Upper lobe of left lung (tissue), 6 donors: Measurements from ENCODE around the gene TMEM44. TPM values are rescaled to one million over a fixed set of nuclear protein-coding genes. Genes with fewer than 3 reads are reported as not detected.

ENCODE experiments used
- ATAC-seq, 2 donors: fragments of 200-7000 bp; cut with Tn5 transposase; one replicate each; pipeline ENCODE4 v1.9.1; 2022; ENCODE audit warnings: mild to moderate bottlenecking in 2 of 2, moderate library complexity in 2 of 2; ENCODE audit not compliant: low FRiP score in 2 of 2
- DNase-seq, 2 donors: peaks; one replicate each; pipeline ENCODE4 v3.0.0-alpha.2; 2019 to 2020
- H3K27ac ChIP-seq, 4 donors: fragments of 200-600 bp; sonication (generic); one replicate each; pipeline ENCODE4 v1.5.1; 2016 to 2019
- H3K27me3 ChIP-seq, 4 donors: fragments of 200-600 bp; sonication (generic); one replicate each; pipeline ENCODE4 v1.5.1; 2017 to 2019
- H3K36me3 ChIP-seq, 4 donors: fragments of 200-600 bp; sonication (generic); one replicate each; pipeline ENCODE4 v1.5.1; 2016 to 2019
- H3K4me1 ChIP-seq, 4 donors: fragments of 200-600 bp; sonication (generic); one replicate each; pipeline ENCODE4 v1.5.1; 2018 to 2019
- H3K4me3 ChIP-seq, 4 donors: fragments of 200-600 bp; sonication (generic); one replicate each; pipeline ENCODE4 v1.5.1; 2017 to 2019; ENCODE audit warnings: mild to moderate bottlenecking in 2 of 4, moderate library complexity in 1 of 4
- H3K9me3 ChIP-seq, 4 donors: fragments of 200-600 bp; sonication (generic); one replicate each; pipeline ENCODE4 v1.5.1; 2018 to 2019
- EP300 ChIP-seq, 4 donors: sonication (generic); formaldehyde crosslinking; IDR thresholded peaks; one replicate each; pipeline ENCODE4 v1.5.1; 2017; ENCODE audit warnings: antibody characterized with exemption in 4 of 4, control low read depth in 2 of 4
- POLR2A ChIP-seq, 4 donors: fragments of 450-650 bp; IDR thresholded peaks; one replicate each; pipeline ENCODE4 v1.5.1; 2016 to 2017; ENCODE audit warnings: antibody characterized with exemption in 4 of 4, mild to moderate bottlenecking in 2 of 4
- POLR2AphosphoS5 ChIP-seq, 2 donors: sonication (generic); formaldehyde crosslinking; IDR thresholded peaks; one replicate each; pipeline ENCODE4 v1.5.1; 2017; ENCODE audit warnings: antibody characterized with exemption in 2 of 2
- WGBS, 2 donors: methylation state at CpG; one replicate each; pipeline ENCODE4 v1.1.5; 2017 to 2018; 5-methylcytosine and 5-hydroxymethylcytosine counted together
- total RNA-seq, 6 donors: library from RNA; depleted of rRNA in 4 of 6; stranded (reverse); fragments of >200 nt in 4 of 6; gene quantifications; one replicate each; pipeline versions ENCODE4 v1.1.0 to v1.2.1, GENCODE V29; 2016 to 2021
- TF ChIP-seq, protein P1 (sequence below), 6 experiments: fragments of 450-650 bp in 4 of 6; fragments of 200-600 bp in 2 of 6; sonication (generic) in 2 of 6; IDR thresholded peaks; one replicate each; pipeline ENCODE4 v1.5.1; 2016 to 2019; ENCODE audit warnings: antibody characterized with exemption in 6 of 6
- donor health status: DM: no; HTN: no; CAD: no; lungs with moderate emphysema.
- donor health status: DM: no; HTN: yes; CAD: no; lungs with severe emphysema.

Gene TMEM44
- total RNA-seq, 6 donors from 2014 or later, result 12.9 to 39.3 (median 22.1) TPM

DNA sequence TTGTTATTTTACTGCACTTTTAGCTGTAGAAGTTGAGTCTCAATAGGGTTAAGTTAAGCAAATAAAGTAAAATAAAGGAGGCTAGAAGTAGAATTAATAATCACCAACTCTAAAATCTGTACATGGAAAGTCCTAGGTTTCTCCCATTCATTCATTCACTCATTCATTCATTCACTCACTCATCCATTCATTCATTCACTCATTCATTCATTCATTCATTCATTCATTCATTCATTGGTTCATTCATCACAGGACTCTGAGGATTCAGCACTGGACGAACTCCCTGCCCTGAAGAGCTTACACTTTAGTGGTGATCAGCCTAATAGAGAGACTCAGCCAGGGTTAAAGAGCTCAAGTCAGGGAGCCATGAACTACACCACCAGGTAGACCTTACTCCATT lies 43.3 kb upstream of the TMEM44 start:
- no peak overlapping the region for H3K27ac ChIP-seq
- H3K4me3 ChIP-seq, result no peak overlapping the region
- H3K4me1 ChIP-seq, result peaks cover 0 to 6% (median 5%) of the 10 kb centered on the region in 4 donors
- TF ChIP-seq POLR2A (IDR thresholded peaks at IDR 0.05), result no peak
- TF ChIP-seq, protein P1, sequence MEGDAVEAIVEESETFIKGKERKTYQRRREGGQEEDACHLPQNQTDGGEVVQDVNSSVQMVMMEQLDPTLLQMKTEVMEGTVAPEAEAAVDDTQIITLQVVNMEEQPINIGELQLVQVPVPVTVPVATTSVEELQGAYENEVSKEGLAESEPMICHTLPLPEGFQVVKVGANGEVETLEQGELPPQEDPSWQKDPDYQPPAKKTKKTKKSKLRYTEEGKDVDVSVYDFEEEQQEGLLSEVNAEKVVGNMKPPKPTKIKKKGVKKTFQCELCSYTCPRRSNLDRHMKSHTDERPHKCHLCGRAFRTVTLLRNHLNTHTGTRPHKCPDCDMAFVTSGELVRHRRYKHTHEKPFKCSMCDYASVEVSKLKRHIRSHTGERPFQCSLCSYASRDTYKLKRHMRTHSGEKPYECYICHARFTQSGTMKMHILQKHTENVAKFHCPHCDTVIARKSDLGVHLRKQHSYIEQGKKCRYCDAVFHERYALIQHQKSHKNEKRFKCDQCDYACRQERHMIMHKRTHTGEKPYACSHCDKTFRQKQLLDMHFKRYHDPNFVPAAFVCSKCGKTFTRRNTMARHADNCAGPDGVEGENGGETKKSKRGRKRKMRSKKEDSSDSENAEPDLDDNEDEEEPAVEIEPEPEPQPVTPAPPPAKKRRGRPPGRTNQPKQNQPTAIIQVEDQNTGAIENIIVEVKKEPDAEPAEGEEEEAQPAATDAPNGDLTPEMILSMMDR (IDR thresholded peaks at IDR 0.05), result no peak
- no peak for TF ChIP-seq EP300 (IDR thresholded peaks at IDR 0.05)
- TF ChIP-seq POLR2AphosphoS5 (IDR thresholded peaks at IDR 0.05), result no peak
- no peak for ATAC-seq
- WGBS, 2 donors, result 89 to 100% methylated on average over 1 of the region's 1 CpG
- no peaks in the 10 kb centered on the region for H3K27me3 ChIP-seq
- no peak for DNase-seq
- no peaks in the 10 kb centered on the region for H3K9me3 ChIP-seq
- H3K36me3 ChIP-seq, result no peaks in the 10 kb centered on the region

DNA sequence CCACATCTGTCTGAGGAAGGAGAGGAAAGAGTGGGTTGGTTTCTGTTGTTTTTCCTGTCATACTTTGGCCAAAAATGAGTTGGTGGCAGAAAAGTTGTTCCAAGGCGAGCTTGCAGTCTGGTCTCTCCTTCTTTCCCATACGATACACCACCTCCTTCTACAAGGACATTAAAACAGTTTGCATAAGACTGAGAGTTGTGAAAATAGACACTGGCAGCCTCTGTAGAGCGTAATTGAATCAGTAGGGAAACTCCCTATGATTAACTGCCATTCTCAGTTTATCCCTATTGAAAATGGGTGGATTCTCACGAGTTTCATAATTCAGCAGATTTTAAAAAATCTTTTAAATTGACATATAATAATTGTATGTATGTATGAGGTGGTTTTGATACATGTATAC lies 42.5 kb upstream of the TMEM44 start:
- TF ChIP-seq, protein P1 (IDR thresholded peaks at IDR 0.05), result no peak
- no peak for TF ChIP-seq POLR2A (IDR thresholded peaks at IDR 0.05)
- DNase-seq (no peak), ATAC-seq (no peak)
- no peaks in the 10 kb centered on the region for H3K9me3 ChIP-seq
- WGBS, 2 donors, result 54 to 65% methylated on average over 4 of the region's 4 CpGs
- H3K4me3 ChIP-seq, result no peak overlapping the region
- H3K4me1 ChIP-seq, result peaks cover 7 to 13% (median 13%) of the 10 kb centered on the region in 4 donors
- H3K27me3 ChIP-seq, result no peaks in the 10 kb centered on the region
- no peaks in the 10 kb centered on the region for H3K36me3 ChIP-seq
- H3K27ac ChIP-seq, result no peak overlapping the region

DNA sequence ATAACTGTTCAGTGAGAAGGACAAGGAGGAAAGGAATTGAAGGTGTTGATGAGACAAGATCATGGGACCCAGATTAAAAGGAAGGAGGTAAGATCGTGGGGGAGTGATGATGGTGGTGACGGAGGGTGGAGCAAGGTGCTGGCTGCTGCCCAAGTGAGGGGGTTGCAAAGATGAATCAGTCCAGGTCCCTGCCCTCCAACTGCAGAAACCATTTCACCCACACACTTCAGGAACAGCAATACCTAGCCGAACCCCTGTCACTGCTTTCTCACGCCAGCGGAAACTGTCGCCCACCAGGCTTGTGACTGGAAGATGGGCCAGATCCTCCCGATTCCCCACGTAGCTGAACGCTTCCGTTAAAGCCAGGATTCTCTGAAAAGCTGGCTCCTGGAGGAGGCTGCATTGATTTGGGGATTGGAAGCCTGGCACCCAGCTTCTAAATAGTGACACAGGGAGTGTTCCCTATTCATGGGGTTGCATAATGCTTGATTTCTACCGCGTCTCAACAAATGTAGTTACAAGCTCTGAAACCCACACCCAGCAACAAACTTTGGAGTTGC lies 41.9 kb upstream of the TMEM44 start:
- DNase-seq (no peak), ATAC-seq (no peak)
- peaks cover 12 to 18% (median 17%) of the 10 kb centered on the region in 4 donors for H3K4me1 ChIP-seq
- H3K4me3 ChIP-seq, result no peak overlapping the region
- WGBS, 2 donors, result 50 to 65% methylated on average over 9 to 12 of the region's 12 CpGs
- TF ChIP-seq POLR2AphosphoS5 (IDR thresholded peaks at IDR 0.05), result no peak
- TF ChIP-seq, protein P1 (IDR thresholded peaks at IDR 0.05), result no peak
- TF ChIP-seq POLR2A (IDR thresholded peaks at IDR 0.05), result no peak
- no peaks in the 10 kb centered on the region for H3K9me3 ChIP-seq
- no peak overlapping the region for H3K27ac ChIP-seq
- H3K27me3 ChIP-seq, result no peaks in the 10 kb centered on the region
- H3K36me3 ChIP-seq, result no peaks in the 10 kb centered on the region

DNA sequence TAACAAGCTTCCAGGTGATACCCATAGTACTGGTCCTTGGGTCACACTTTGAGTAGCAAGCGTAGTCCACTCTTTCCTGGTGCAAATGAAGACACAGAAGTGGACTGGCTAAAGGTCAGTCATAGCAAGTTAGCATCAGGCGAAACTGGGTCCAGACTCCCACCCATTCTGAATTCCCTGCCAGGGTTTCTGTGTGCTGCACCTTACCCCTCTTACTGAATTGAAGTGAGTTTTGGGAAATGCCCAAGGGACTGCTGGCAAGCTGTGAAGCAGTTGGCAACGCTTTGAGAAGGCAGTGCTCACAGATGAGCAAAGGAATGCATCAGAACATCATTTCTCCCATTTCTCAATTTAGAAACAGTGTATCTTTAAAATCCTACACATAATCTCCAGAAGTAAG lies 40.5 kb upstream of the TMEM44 start:
- Histone ChIP-seq H3K27me3 (no peaks in the 10 kb centered on the region), H3K9me3 (no peaks in the 10 kb centered on the region), H3K4me1 (peaks cover 12 to 20% (median 17%) of the 10 kb centered on the region in 4 donors), H3K4me3 (no peak overlapping the region), H3K27ac (no peak overlapping the region), H3K36me3 (peaks cover 0 to 12% (median 0%) of the 10 kb centered on the region in 4 donors)
- ATAC-seq, result no peak
- TF ChIP-seq POLR2AphosphoS5 (IDR thresholded peaks at IDR 0.05) (no peak), POLR2A (IDR thresholded peaks at IDR 0.05) (no peak), EP300 (IDR thresholded peaks at IDR 0.05) (no peak)
- TF ChIP-seq, protein P1 (IDR thresholded peaks at IDR 0.05), result no peak
- DNase-seq, result no peak
- 85 to 90% methylated on average over 3 of the region's 3 CpGs for WGBS, 2 donors

DNA sequence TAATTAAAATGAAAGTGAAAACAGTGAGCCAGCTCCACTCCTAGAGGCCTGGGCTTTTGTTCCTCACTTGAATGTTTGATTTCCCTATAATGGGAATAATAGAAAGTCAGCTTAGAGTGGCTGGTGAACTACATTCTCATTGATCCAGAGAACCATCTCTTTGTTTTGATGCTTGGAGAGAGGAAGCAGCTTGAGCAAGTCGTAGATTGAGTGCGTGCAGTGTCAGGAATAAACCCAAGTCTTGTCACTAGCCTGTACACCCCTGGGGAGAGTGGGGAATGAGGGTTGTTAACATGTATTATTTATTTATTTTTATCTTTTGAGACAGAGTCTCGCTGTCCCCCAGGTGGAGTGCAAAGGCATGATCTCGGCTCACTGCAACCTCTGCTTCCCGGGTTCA lies 39.7 kb upstream of the TMEM44 start:
- ATAC-seq (no peak), DNase-seq (no peak)
- H3K27ac ChIP-seq, result peak overlapping the region; percentile 79 to 93 (median 88)
- no peaks in the 10 kb centered on the region for H3K27me3 ChIP-seq
- peaks cover 12 to 20% (median 17%) of the 10 kb centered on the region in 4 donors for H3K4me1 ChIP-seq
- WGBS, 2 donors, result 39 to 46% methylated on average over 5 of the region's 5 CpGs
- H3K4me3 ChIP-seq, result peak overlapping the region; percentile 31 to 89 (median 67)
- TF ChIP-seq, protein P1 (IDR thresholded peaks at IDR 0.05), result no peak
- TF ChIP-seq POLR2A (IDR thresholded peaks at IDR 0.05) (no peak), EP300 (IDR thresholded peaks at IDR 0.05) (no peak), POLR2AphosphoS5 (IDR thresholded peaks at IDR 0.05) (no peak)
- no peaks in the 10 kb centered on the region for H3K9me3 ChIP-seq
- peaks cover 0 to 20% (median 0%) of the 10 kb centered on the region in 4 donors for H3K36me3 ChIP-seq
